H9 (cell line): ENCODE results near the gene FBXO47. TPM values are rescaled to one million over a fixed set of nuclear protein-coding genes. Genes with fewer than 3 reads are reported as not detected.

Experiments used
- DNase-seq: peaks from one replicate; pipeline ENCODE4 v3.0.0-alpha.2; 2017
- H2AFZ ChIP-seq: one replicate; pipeline ENCODE4 v1.6.1; 2013; ENCODE audit warnings: mild to moderate bottlenecking, low read length, control low read depth, moderate library complexity
- H2AK5ac ChIP-seq: 2 replicates; pipeline ENCODE4 v1.6.1; 2013; ENCODE audit warnings: low read length, control low read depth, mixed read lengths; ENCODE audit not compliant: insufficient read length
- H2BK120ac ChIP-seq: one replicate; pipeline ENCODE4 v1.6.1; 2013; ENCODE audit warnings: low read depth, mild to moderate bottlenecking, low read length, control low read depth, inconsistent platforms; ENCODE audit not compliant: poor library complexity, severe bottlenecking
- H2BK12ac ChIP-seq: 2 replicates; pipeline ENCODE4 v1.6.1; 2013; ENCODE audit warnings: low read length, control low read depth, mixed read lengths, low read depth; ENCODE audit not compliant: insufficient read length
- H2BK15ac ChIP-seq: 2 replicates; pipeline ENCODE4 v1.6.1; 2013; ENCODE audit warnings: low read depth, low read length, control low read depth
- H2BK20ac ChIP-seq: one replicate; pipeline ENCODE4 v1.6.1; 2013; ENCODE audit warnings: low read depth, mild to moderate bottlenecking, low read length, control low read depth, inconsistent platforms; ENCODE audit not compliant: poor library complexity, severe bottlenecking
- H2BK5ac ChIP-seq: 2 replicates; pipeline ENCODE4 v1.6.1; 2013; ENCODE audit warnings: low read length, control low read depth, mixed read lengths; ENCODE audit not compliant: insufficient read length
- H3K14ac ChIP-seq: 2 replicates; pipeline ENCODE4 v1.6.1; 2013; ENCODE audit warnings: low read length, control low read depth; ENCODE audit not compliant: insufficient read depth
- H3K18ac ChIP-seq: 2 replicates; pipeline ENCODE4 v1.6.1; 2013; ENCODE audit warnings: low read depth, mild to moderate bottlenecking, mixed read lengths, low read length, control low read depth; ENCODE audit not compliant: insufficient read length
- H3K23ac ChIP-seq: 2 replicates; pipeline ENCODE4 v1.6.1; 2013; ENCODE audit warnings: low read length, control low read depth, mixed read lengths, low read depth; ENCODE audit not compliant: insufficient read length
- H3K23me2 ChIP-seq: 2 replicates; pipeline ENCODE4 v1.6.1; 2013; ENCODE audit warnings: low read depth, mild to moderate bottlenecking, mixed read lengths, low read length, control low read depth; ENCODE audit not compliant: insufficient read length, poor library complexity, severe bottlenecking
- H3K27ac ChIP-seq: 2 replicates; pipeline ENCODE4 v1.5.1; 2013; ENCODE audit warnings: low read length, control low read depth, mixed read lengths, low read depth; ENCODE audit not compliant: insufficient read length
- H3K27me3 ChIP-seq: 2 replicates; pipeline ENCODE4 v1.6.1; 2013; ENCODE audit warnings: low read length, control low read depth, inconsistent platforms; ENCODE audit not compliant: insufficient read depth
- H3K4ac ChIP-seq: 2 replicates; pipeline ENCODE4 v1.6.1; 2013; ENCODE audit warnings: low read depth, mild to moderate bottlenecking, control low read depth, inconsistent platforms, low read length, moderate library complexity
- H3K4me1 ChIP-seq: 2 replicates; pipeline ENCODE4 v1.6.1; 2013; ENCODE audit warnings: low read length, control low read depth, inconsistent platforms; ENCODE audit not compliant: insufficient read depth
- H3K4me2 ChIP-seq: 2 replicates; pipeline ENCODE4 v1.6.1; 2013; ENCODE audit warnings: low read length, control low read depth, mixed read lengths; ENCODE audit not compliant: insufficient read length, insufficient read depth
- H3K56ac ChIP-seq: 2 replicates; pipeline ENCODE4 v1.6.1; 2013; ENCODE audit warnings: low read depth, mild to moderate bottlenecking, mixed read lengths, low read length, control low read depth; ENCODE audit not compliant: insufficient read length
- H3K79me1 ChIP-seq: 2 replicates; pipeline ENCODE4 v1.6.1; 2013; ENCODE audit warnings: low read depth, mild to moderate bottlenecking, moderate library complexity, low read length, control low read depth, inconsistent platforms; ENCODE audit not compliant: insufficient read depth, poor library complexity, severe bottlenecking
- H3K79me2 ChIP-seq: 2 replicates; pipeline ENCODE4 v1.6.1; 2013; ENCODE audit warnings: low read length, control low read depth, inconsistent platforms; ENCODE audit not compliant: insufficient read depth
- H3K9ac ChIP-seq: 2 replicates; pipeline ENCODE4 v1.6.1; 2013; ENCODE audit warnings: low read length, control low read depth, mixed read lengths; ENCODE audit not compliant: insufficient read length; ENCODE audit errors: extremely low read depth
- H3K9me3 ChIP-seq: one replicate; pipeline ENCODE4 v1.6.1; 2013; ENCODE audit warnings: low read depth, low read length, inconsistent platforms; ENCODE audit not compliant: control insufficient read depth
- H3T11ph ChIP-seq: one replicate; pipeline ENCODE4 v1.6.1; 2013; ENCODE audit warnings: mild to moderate bottlenecking, low read length, control low read depth, inconsistent platforms
- H4K20me1 ChIP-seq: one replicate; pipeline ENCODE4 v1.6.1; 2013; ENCODE audit not compliant: control insufficient read depth, insufficient read length, insufficient read depth
- H4K5ac ChIP-seq: 2 replicates; pipeline ENCODE4 v1.6.1; 2013; ENCODE audit warnings: low read depth, mild to moderate bottlenecking, mixed read lengths, low read length, control low read depth; ENCODE audit not compliant: insufficient read length
- H4K8ac ChIP-seq: replicated peaks from 2 replicates; pipeline ENCODE4 v1.6.1; 2013; ENCODE audit warnings: low read length, control low read depth, mixed read lengths, low read depth; ENCODE audit not compliant: insufficient read length
- H4K91ac ChIP-seq: 2 replicates; pipeline ENCODE4 v1.6.1; 2013; ENCODE audit warnings: low read depth, mild to moderate bottlenecking, moderate library complexity, mixed read lengths, low read length, control low read depth; ENCODE audit not compliant: insufficient read length
- H3K27ac Mint-ChIP-seq, 3 experiments: 2 replicates in 2 of 3; 3 replicates in 1 of 3; pipeline ENCODE4 v1.8.0; 2020 to 2021; ENCODE audit warnings: mixed read lengths in 3 of 3, mild to moderate bottlenecking in 1 of 3, moderate library complexity in 1 of 3
- H3K27me3 Mint-ChIP-seq: 2 replicates; pipeline ENCODE4 v1.8.0; 2021; ENCODE audit warnings: low read depth, mild to moderate bottlenecking, moderate library complexity, mixed read lengths
- H3K36me3 Mint-ChIP-seq, 3 experiments: 2 replicates in 2 of 3; 3 replicates in 1 of 3; pipeline ENCODE4 v1.8.0; 2020 to 2021; ENCODE audit warnings: low read depth in 3 of 3, mixed read lengths in 3 of 3; ENCODE audit not compliant: insufficient read depth in 1 of 3
- H3K4me1 Mint-ChIP-seq, 2 experiments: 2 replicates each; pipeline ENCODE4 v1.8.0; 2020; ENCODE audit warnings: mixed read lengths in 2 of 2
- H3K4me3 Mint-ChIP-seq, 2 experiments: 2 replicates in 1 of 2; 3 replicates in 1 of 2; pipeline ENCODE4 v1.8.0; 2020 to 2021; ENCODE audit warnings: mild to moderate bottlenecking in 2 of 2, mixed read lengths in 2 of 2, moderate library complexity in 1 of 2
- H3K9me3 Mint-ChIP-seq, 2 experiments: 2 replicates in 1 of 2; 3 replicates in 1 of 2; pipeline ENCODE4 v1.8.0; 2020; ENCODE audit warnings: mild to moderate bottlenecking in 2 of 2, mixed read lengths in 2 of 2, moderate library complexity in 1 of 2
- WGBS: extraction: QIAGEN DNeasy Blood & Tissue Kit; methylation state at CpG from one replicate; pipeline ENCODE4 v1.1.7; 2013; ENCODE audit warnings: missing lambda C conversion rate, low lambda C conversion rate, mixed read lengths; ENCODE audit not compliant: insufficient read length; ENCODE audit errors: extremely low coverage; 5-methylcytosine and 5-hydroxymethylcytosine counted together
- total RNA-seq: library from RNA; stranded (reverse); gene quantifications from 2 replicates; pipeline ENCODE4 v1.2.1, GENCODE V29; 2021
- TF ChIP-seq, protein P1 (sequence below): fragments of 200-600 bp; sonication (generic); conservative IDR thresholded peaks from 3 replicates; pipeline ENCODE4 v1.8.0; 2021; ENCODE audit warnings: antibody characterized with exemption, mild to moderate bottlenecking

Gene FBXO47
- total RNA-seq, 1 experiment from 2014 or later = not detected

DNA sequence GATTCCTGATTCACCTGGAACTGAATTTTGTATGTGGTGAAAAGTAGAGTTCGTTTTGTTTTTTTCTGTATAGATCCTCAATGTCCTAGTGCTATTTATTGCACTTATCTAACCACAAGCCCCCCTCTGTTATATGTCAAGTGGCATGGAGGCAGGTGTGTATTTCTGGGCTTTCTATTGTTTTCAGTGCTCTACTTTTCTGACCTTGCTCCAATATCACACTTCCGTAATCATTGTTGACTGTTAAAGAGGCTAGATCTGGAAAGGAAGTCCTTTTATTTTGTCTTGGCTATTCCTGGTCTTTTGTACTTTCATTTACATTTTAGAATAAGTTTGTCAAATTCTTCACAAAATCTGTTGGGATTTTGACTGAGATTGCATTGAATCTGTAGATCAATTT, 26.8 kb upstream of the FBXO47 start:
- Histone ChIP-seq H4K91ac (no peak overlapping the region), H3K23me2 (no peaks in the 10 kb centered on the region), H3K4me1 (no peaks in the 10 kb centered on the region), H3K18ac (no peak overlapping the region), H3K9ac (no peak overlapping the region), H4K20me1 (no peaks in the 10 kb centered on the region), H3K4me2 (no peak overlapping the region), H2AK5ac (no peak overlapping the region), H3K79me1 (no peaks in the 10 kb centered on the region), H2AFZ (no peak overlapping the region), H3K27me3 (no peaks in the 10 kb centered on the region), H3K56ac (no peak overlapping the region), H3K23ac (no peak overlapping the region), H3K27ac (no peak overlapping the region), H2BK12ac (no peak overlapping the region), H3K4ac (no peak overlapping the region), H2BK15ac (no peak overlapping the region), H2BK120ac (no peak overlapping the region), H3K9me3 (peaks cover 9% of the 10 kb centered on the region), H4K5ac (no peak overlapping the region), H3T11ph (no peak overlapping the region), H4K8ac (no peak overlapping the region), H2BK5ac (no peak overlapping the region), H2BK20ac (no peak overlapping the region), H3K79me2 (no peaks in the 10 kb centered on the region), H3K14ac (no peak overlapping the region)
- peaks cover 19 to 22% of the 10 kb centered on the region in 2 experiments for H3K9me3 Mint-ChIP-seq
- peaks cover 4% of the 10 kb centered on the region; the same call in 1 of the 2 replicates for H3K27me3 Mint-ChIP-seq
- no CpG with 5 or more reads among the region's 2 CpGs for WGBS
- H3K4me1 Mint-ChIP-seq = no peaks in the 10 kb centered on the region
- no peak for DNase-seq
- TF ChIP-seq, protein P1, sequence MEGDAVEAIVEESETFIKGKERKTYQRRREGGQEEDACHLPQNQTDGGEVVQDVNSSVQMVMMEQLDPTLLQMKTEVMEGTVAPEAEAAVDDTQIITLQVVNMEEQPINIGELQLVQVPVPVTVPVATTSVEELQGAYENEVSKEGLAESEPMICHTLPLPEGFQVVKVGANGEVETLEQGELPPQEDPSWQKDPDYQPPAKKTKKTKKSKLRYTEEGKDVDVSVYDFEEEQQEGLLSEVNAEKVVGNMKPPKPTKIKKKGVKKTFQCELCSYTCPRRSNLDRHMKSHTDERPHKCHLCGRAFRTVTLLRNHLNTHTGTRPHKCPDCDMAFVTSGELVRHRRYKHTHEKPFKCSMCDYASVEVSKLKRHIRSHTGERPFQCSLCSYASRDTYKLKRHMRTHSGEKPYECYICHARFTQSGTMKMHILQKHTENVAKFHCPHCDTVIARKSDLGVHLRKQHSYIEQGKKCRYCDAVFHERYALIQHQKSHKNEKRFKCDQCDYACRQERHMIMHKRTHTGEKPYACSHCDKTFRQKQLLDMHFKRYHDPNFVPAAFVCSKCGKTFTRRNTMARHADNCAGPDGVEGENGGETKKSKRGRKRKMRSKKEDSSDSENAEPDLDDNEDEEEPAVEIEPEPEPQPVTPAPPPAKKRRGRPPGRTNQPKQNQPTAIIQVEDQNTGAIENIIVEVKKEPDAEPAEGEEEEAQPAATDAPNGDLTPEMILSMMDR = no peak
- H3K4me3 Mint-ChIP-seq = no peak overlapping the region
- H3K27ac Mint-ChIP-seq = no peak overlapping the region
- H3K36me3 Mint-ChIP-seq = peaks cover 3 to 17% (median 6%) of the 10 kb centered on the region in 3 experiments; a peak in 5 of 7 replicates
